Psoas muscle (tissue), 8 donors: ENCODE data around the gene COG5. TPM values are rescaled to one million over a fixed set of nuclear protein-coding genes. Genes with fewer than 3 reads are reported as not detected.

Source experiments
- ATAC-seq, 4 donors: fragments of 200-7000 bp; cut with Tn5 transposase; one replicate each; pipeline ENCODE4 v1.9.1; 2020; ENCODE audit warnings: moderate library complexity in 3 of 4, mild to moderate bottlenecking in 2 of 4
- DNase-seq, 2 donors: peaks; one replicate each; pipeline ENCODE4 v3.0.0-alpha.2; 2020
- H3K27ac ChIP-seq: fragments of 200-600 bp; one replicate; pipeline ENCODE4 v1.8.0; 2022
- H3K27me3 ChIP-seq, 3 donors: fragments of 200-600 bp in 1 of 3; one replicate each; pipeline versions ENCODE4 v1.6.1 to v1.8.0; 2013 to 2022; ENCODE audit warnings: low read length in 2 of 3, mild to moderate bottlenecking in 2 of 3, moderate library complexity in 1 of 3; ENCODE audit not compliant: insufficient read depth in 3 of 3
- H3K36me3 ChIP-seq, 2 donors: fragments of 200-600 bp in 1 of 2; one replicate each; pipeline versions ENCODE4 v1.6.1 to v1.8.0; 2013 to 2022; ENCODE audit warnings: low read depth in 1 of 2, mild to moderate bottlenecking in 1 of 2, moderate library complexity in 1 of 2; ENCODE audit not compliant: insufficient read depth in 1 of 2
- H3K4me1 ChIP-seq: fragments of 200-600 bp; one replicate; pipeline ENCODE4 v1.8.0; 2022
- H3K4me3 ChIP-seq: fragments of 200-600 bp; one replicate; pipeline ENCODE4 v1.8.0; 2022; ENCODE audit warnings: mild to moderate bottlenecking
- H3K9me3 ChIP-seq: fragments of 200-600 bp; one replicate; pipeline ENCODE4 v1.8.0; 2022
- WGBS, 3 donors: extraction: QIAGEN DNeasy Blood & Tissue Kit; methylation state at CpG; one replicate each; pipeline versions ENCODE4 v1.1.6 to v1.1.7; 2013; 5-methylcytosine and 5-hydroxymethylcytosine counted together
- intact Hi-C, 2 donors: fragments of 100-400 bp; cut with DNase I; formaldehyde crosslinking; loops; one replicate each; pipeline versions ENCODE4 v1.11.0 to v1.14.2; 2022
- polyA plus RNA-seq, 3 donors: library from polyadenylated mRNA; stranded (reverse); fragments of 200-250 nt; gene quantifications; one replicate each; pipeline ENCODE4 v1.2.3, GENCODE V29; 2013
- total RNA-seq, 4 donors: library from RNA; stranded (reverse); fragmentation: NEBNext Ultra II Directional in 2 of 4; extraction: Animal tissue kit (Norgen Biotek cat#: 25700) in 2 of 4; gene quantifications; one replicate each; pipeline versions ENCODE4 v1.2.1 to v1.2.4, GENCODE V29; 2021 to 2023
- TF ChIP-seq, protein P1 (sequence below): fragments of 200-600 bp; IDR thresholded peaks from one replicate; pipeline ENCODE4 v1.8.0; 2022; ENCODE audit warnings: antibody characterized with exemption
- donor health status: healthy with polysubstance abuse.
- donor health status: DM: no; HTN: no; CAD: no; lungs with moderate emphysema.
- donor health status: Bipolar disorder and iron deficiency.
- donor health status: healthy.
- donor health status: DM: yes; HTN: yes; CAD: no.
- donor health status: DM: no; HTN: no; CAD: no.
- donor health status: DM: no; HTN: no; CAD: no.
- donor health status: DM: yes; HTN: yes; CAD: no.

The COG5 gene
- total and polyA plus RNA-seq, 7 donors: 4.8 to 35.1 (median 18.8) TPM

DNA sequence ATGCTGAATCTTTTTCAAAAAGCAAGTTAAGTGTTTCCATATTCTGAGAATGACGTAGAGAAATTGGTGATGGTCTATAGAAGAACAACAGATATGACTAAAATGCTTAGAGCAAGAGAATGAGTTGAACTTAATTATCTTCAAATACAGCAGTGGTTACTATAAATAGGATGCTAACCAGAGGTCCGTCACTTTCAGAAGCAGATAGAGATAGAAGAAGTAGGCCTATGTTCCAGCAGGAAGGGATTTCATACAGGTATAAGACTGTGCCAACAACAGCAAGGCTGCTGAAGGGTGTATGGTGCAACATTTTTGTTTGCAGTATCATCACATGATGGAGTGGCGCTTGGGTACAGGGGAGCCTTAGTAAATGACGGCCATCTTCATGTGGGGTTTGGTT is 326.3 kb downstream of the COG5 start:
- ATAC-seq (no peak), DNase-seq (no peak)
- Histone ChIP-seq H3K4me3 (no peak overlapping the region), H3K4me1 (peaks cover 10% of the 10 kb centered on the region), H3K9me3 (no peaks in the 10 kb centered on the region), H3K27me3 (no peaks in the 10 kb centered on the region), H3K27ac (no peak overlapping the region), H3K36me3 (no peaks in the 10 kb centered on the region)
- TF ChIP-seq, protein P1, sequence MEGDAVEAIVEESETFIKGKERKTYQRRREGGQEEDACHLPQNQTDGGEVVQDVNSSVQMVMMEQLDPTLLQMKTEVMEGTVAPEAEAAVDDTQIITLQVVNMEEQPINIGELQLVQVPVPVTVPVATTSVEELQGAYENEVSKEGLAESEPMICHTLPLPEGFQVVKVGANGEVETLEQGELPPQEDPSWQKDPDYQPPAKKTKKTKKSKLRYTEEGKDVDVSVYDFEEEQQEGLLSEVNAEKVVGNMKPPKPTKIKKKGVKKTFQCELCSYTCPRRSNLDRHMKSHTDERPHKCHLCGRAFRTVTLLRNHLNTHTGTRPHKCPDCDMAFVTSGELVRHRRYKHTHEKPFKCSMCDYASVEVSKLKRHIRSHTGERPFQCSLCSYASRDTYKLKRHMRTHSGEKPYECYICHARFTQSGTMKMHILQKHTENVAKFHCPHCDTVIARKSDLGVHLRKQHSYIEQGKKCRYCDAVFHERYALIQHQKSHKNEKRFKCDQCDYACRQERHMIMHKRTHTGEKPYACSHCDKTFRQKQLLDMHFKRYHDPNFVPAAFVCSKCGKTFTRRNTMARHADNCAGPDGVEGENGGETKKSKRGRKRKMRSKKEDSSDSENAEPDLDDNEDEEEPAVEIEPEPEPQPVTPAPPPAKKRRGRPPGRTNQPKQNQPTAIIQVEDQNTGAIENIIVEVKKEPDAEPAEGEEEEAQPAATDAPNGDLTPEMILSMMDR: no peak
- WGBS, 3 donors: 90 to 100% (median 94%) methylated on average over 4 of the region's 4 CpGs
- intact Hi-C loops: loop anchor here in 1 of 2 donors (10.0 kb wide), 1 partner anchor 137 kb away; no protein-coding TSS in a partner anchor

DNA sequence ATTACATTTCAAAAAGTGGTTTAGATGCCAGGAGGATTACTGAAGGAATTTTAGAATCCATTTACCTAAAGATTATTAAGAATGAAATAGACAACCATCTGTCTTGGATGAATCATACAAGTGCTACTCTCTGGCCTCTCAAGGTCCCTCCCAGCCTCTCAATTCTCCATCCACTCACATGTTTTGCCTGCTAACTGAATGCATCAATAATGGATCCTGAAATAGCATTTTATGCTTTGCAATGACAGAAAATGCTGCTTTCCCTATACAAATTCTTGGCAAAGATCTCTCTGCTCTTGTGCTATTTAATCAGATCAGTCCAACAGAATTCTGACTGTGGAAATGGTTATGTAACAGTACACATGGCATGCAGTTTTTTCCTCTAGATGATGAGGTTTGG is 326.9 kb downstream of the COG5 start:
- ATAC-seq (no peak), DNase-seq (no peak)
- Histone ChIP-seq H3K27me3 (no peaks in the 10 kb centered on the region), H3K9me3 (no peaks in the 10 kb centered on the region), H3K27ac (no peak overlapping the region), H3K4me1 (peaks cover 10% of the 10 kb centered on the region), H3K36me3 (no peaks in the 10 kb centered on the region), H3K4me3 (no peak overlapping the region)
- intact Hi-C loops: loop anchor here in 1 of 2 donors (10.0 kb wide), 1 partner anchor 138 kb away; no protein-coding TSS in a partner anchor
- TF ChIP-seq, protein P1: no peak

DNA sequence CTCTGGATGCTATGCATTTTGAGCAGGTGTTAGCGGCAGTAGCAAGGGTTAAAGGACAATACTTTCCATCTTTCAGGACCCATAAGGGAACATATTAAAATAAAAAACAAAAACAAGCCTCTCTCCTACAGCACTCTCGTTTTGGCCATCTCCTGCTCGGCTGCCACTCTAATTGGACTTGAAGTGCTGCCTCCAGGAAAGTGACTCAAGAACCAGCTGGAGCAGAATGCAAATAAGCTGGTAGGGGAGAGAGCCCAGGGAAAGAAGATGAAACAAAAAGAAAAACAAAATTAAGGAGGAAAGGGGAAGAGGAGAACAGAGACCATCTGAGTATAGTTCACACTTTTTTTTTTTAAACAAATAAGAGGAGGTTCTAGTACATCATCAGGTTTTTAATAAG is 329.3 kb downstream of the COG5 start:
- ATAC-seq (no peak), DNase-seq (no peak)
- TF ChIP-seq, protein P1: no peak
- no peak overlapping the region for H3K4me3 ChIP-seq
- H3K36me3 ChIP-seq: peaks cover 0 to 10% of the 10 kb centered on the region in 2 donors
- intact Hi-C loops: loop anchor here in 1 of 2 donors (10.0 kb wide), 1 partner anchor 140 kb away; no protein-coding TSS in a partner anchor
- no peak overlapping the region for H3K27ac ChIP-seq
- 69 to 73% (median 71%) methylated on average over 3 of the region's 3 CpGs for WGBS, 3 donors
- H3K27me3 ChIP-seq: no peaks in the 10 kb centered on the region
- peaks cover 10% of the 10 kb centered on the region for H3K4me1 ChIP-seq
- H3K9me3 ChIP-seq: no peaks in the 10 kb centered on the region

DNA sequence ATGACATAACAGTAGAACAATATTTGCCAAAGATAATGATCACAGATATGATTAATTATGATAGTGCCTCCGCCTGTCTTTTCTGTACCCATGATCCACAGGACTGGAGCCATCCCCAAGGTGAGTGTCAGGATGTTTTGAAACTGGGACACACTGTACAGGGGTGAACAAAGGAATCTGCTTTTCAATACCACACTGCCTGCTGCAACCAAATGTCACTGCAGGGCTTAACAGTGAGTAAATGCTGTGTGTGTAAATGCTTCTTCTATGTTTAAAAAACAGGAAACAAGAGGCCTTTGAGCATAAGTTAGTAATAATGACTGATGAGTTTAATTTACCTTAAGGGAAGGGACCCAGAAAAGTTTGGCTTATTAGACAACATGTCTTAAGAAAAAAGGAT is 329.7 kb downstream of the COG5 start:
- Histone ChIP-seq H3K9me3 (no peaks in the 10 kb centered on the region), H3K4me3 (no peak overlapping the region), H3K36me3 (peaks cover 0 to 11% of the 10 kb centered on the region in 2 donors), H3K27me3 (no peaks in the 10 kb centered on the region), H3K27ac (no peak overlapping the region), H3K4me1 (peaks cover 10% of the 10 kb centered on the region)
- ATAC-seq: no peak
- intact Hi-C loops: loop anchor here in 1 of 2 donors (10.0 kb wide), 1 partner anchor 141 kb away; no protein-coding TSS in a partner anchor
- WGBS, 3 donors: 92 to 97% (median 93%) methylated on average over 1 of the region's 1 CpG
- no peak for DNase-seq
- TF ChIP-seq, protein P1: no peak

DNA sequence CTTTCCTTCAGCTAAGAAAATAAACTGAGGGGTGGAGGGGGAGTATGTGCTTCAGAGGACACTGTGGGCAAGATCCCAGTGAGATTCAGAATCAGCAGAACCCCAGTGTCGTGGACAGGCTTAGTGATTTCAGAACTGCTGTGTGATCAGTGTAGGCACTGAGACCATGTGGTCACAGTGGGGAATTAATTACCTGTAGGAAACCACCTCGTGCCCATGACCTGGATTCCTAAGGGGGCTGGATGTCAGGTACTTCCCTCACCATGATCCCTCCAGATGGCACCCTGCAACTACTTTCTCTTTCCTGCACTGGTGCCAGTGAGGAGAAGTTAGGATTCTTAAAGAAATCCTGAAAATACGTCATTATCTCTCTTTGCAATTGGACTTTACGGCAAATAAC is 330.5 kb downstream of the COG5 start:
- Histone ChIP-seq H3K4me1 (peaks cover 10% of the 10 kb centered on the region), H3K27ac (no peak overlapping the region), H3K36me3 (peaks cover 0 to 11% of the 10 kb centered on the region in 2 donors), H3K9me3 (no peaks in the 10 kb centered on the region), H3K27me3 (no peaks in the 10 kb centered on the region), H3K4me3 (no peak overlapping the region)
- WGBS, 3 donors: 61 to 80% (median 68%) methylated on average over 4 of the region's 4 CpGs
- DNase-seq (no peak), ATAC-seq (peak in 3 of 4 donors; percentile 41 to 53 (median 46))
- TF ChIP-seq, protein P1: no peak
- intact Hi-C loops: loop anchor here in 1 of 2 donors (10.0 kb wide), 1 partner anchor 142 kb away; no protein-coding TSS in a partner anchor
